ENCODE measurements around the gene ESRRG.

ESRRG gene

GRCh38 chr1:216518844-216519627, 204.2 kb downstream of the ESRRG start:
- DNase-seq (ENCODE audit: extremely low read depth, low read depth) = no peak
- H3K4me3 ChIP-seq (replicated peaks; ENCODE audit: low read depth, low read length) = no peak overlapping the region
- TF ChIP-seq CTCF (IDR thresholded peaks at IDR 0.05; ENCODE audit: low read depth, low read length, missing control alignments) = no peak

GRCh38 chr1:216502528-216503162, 220.6 kb downstream of the ESRRG start:
- no peak overlapping the region for H3K4me3 ChIP-seq (replicated peaks; ENCODE audit: low read depth, low read length)
- no peak for TF ChIP-seq CTCF (IDR thresholded peaks at IDR 0.05; ENCODE audit: low read depth, low read length, missing control alignments)
- no peak for DNase-seq (ENCODE audit: extremely low read depth, low read depth)

- H3K4me3 ChIP-seq (replicated peaks; ENCODE audit: low read depth, low read length) = no peak overlapping the region
- DNase-seq (ENCODE audit: extremely low read depth, low read depth) = no peak
- no peak for TF ChIP-seq CTCF (IDR thresholded peaks at IDR 0.05; ENCODE audit: low read depth, low read length, missing control alignments)
These were observed 222.8 kb downstream of the ESRRG start for GRCh38 chr1:216500273-216500967.

- no peak for DNase-seq (ENCODE audit: extremely low read depth, low read depth)
These were observed 223.5 kb downstream of the ESRRG start for GRCh38 chr1:216499581-216500272.

GRCh38 chr1:216498277-216498676, 225.0 kb downstream of the ESRRG start:
- DNase-seq (ENCODE audit: extremely low read depth, low read depth) = no peak
- no peak for TF ChIP-seq CTCF (IDR thresholded peaks at IDR 0.05; ENCODE audit: low read depth, low read length, missing control alignments)
- H3K4me3 ChIP-seq (replicated peaks; ENCODE audit: low read depth, low read length) = no peak overlapping the region

More at GRCh38 chr1:216499581-216500272, 223.5 kb downstream of the ESRRG start:
- TF ChIP-seq CTCF (IDR thresholded peaks at IDR 0.05; ENCODE audit: low read depth, low read length, missing control alignments) = no peak
- no peak overlapping the region for H3K4me3 ChIP-seq (replicated peaks; ENCODE audit: low read depth, low read length)

- H3K4me3 ChIP-seq (replicated peaks; ENCODE audit: low read depth, low read length) = no peak overlapping the region
- no peak for DNase-seq (ENCODE audit: extremely low read depth, low read depth)
- no peak for TF ChIP-seq CTCF (IDR thresholded peaks at IDR 0.05; ENCODE audit: low read depth, low read length, missing control alignments)
These were observed 238.2 kb downstream of the ESRRG start for GRCh38 chr1:216485042-216485441.
